ENCODE measurements around the gene GJD3. TPM values are rescaled to one million over a fixed set of nuclear protein-coding genes. Genes with fewer than 3 reads are reported as not detected.
A peak's percentile ranks its signal among the peaks of the same experiment; 100 is the strongest.

The GJD3 gene
- total RNA-seq, 6 donors from 2014 or later: 1.7 to 8.4 (median 4.5) TPM; not detected in 2

DNA sequence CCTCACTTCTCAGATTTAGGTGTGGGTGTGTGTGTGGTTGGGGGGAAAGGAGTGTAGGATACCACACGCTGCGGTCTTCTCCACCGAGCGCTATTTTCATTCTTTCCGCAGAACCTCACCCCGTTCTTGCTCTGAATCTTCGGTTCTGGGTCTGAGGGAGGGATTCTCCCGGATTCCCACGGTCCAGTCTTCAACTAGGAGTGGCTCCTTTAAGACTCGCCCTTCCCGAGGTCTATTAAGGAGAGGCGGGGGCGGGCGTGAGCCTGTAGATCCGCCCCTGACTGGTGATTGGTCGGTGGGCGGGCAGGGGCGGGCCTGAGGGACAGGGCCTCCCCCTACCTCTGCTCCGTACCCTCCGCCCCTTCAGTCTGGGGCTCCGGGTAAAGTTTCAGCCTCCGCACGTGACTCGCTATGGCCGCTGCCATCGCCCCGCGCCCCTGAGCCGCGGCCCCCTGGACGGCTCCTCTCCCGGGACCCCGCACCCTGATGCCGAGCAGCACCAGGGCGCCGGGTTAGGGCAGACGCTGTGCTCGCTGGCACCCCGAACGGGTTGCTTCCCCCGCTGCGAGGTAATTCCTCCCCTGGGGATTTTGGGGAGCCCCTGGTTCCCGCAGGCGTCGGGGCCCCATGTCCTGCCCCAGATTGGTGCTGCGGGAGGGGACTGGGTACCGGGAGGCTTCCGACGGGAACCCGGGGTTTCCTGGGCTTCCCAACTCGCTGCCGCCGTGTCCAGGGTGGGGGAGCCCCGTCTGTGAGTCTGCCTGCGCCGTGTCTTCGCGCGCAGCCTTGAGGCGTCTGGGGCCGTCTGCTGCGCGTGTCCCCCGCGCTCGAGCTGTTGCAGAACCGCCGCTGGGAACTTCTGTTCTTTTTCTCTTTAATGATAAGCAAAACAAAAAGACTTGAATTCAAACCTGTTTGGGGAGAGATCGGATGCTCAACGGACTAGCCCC lies 46.4 kb downstream of the GJD3 start:
- DNase-seq (peak; percentile 98 to 99), ATAC-seq (ENCODE audit: low FRiP score in 2 of 2) (peak; percentile 92 to 95)
- Histone ChIP-seq H3K36me3 (no peaks in the 10 kb centered on the region), H3K9me3 (no peaks in the 10 kb centered on the region), H3K4me3 (peak overlapping the region; percentile 82 to 98 (median 88)), H3K27me3 (no peaks in the 10 kb centered on the region), H3K4me1 (peaks cover 88 to 96% (median 90%) of the 10 kb centered on the region in 4 donors), H3K27ac (peak overlapping the region; percentile 93 to 96 (median 96))
- 1% methylated on average over 14 to 55 of the region's 70 CpGs for WGBS, 2 donors
- TF ChIP-seq, protein P1, sequence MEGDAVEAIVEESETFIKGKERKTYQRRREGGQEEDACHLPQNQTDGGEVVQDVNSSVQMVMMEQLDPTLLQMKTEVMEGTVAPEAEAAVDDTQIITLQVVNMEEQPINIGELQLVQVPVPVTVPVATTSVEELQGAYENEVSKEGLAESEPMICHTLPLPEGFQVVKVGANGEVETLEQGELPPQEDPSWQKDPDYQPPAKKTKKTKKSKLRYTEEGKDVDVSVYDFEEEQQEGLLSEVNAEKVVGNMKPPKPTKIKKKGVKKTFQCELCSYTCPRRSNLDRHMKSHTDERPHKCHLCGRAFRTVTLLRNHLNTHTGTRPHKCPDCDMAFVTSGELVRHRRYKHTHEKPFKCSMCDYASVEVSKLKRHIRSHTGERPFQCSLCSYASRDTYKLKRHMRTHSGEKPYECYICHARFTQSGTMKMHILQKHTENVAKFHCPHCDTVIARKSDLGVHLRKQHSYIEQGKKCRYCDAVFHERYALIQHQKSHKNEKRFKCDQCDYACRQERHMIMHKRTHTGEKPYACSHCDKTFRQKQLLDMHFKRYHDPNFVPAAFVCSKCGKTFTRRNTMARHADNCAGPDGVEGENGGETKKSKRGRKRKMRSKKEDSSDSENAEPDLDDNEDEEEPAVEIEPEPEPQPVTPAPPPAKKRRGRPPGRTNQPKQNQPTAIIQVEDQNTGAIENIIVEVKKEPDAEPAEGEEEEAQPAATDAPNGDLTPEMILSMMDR (IDR thresholded peaks at IDR 0.05): no peak
- TF ChIP-seq POLR2AphosphoS5 (IDR thresholded peaks at IDR 0.05): peak; percentile 76 to 88
- TF ChIP-seq EP300 (IDR thresholded peaks at IDR 0.05): no peak
- peak in 3 of 4 donors; percentile 62 to 88 (median 67) for TF ChIP-seq POLR2A (IDR thresholded peaks at IDR 0.05)

DNA sequence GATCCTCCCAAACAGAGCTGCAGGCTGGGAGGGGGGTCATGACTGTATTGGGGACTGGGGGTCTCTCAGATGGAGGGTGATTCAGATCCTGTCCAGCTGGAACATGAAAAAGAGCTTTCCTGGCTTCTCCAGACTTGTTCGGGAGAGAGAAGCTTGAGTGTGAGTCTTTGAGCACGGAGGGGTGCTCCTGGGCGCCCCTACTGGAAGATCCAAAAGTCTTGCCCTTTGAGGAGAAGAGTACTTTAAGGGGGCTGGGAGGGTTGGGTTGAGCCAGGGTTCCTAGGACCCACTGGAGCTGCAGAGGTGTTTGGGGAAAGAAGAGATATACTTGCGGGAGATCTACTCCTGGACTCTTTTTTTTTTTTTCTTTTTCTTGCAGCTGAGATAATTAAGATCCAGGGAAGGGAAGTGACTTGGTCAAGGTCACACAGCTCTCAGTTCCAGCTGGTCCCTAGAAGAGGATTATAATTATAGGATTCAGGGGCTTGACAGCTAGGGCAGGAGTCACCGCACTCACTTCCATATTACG lies 47.1 kb downstream of the GJD3 start:
- Histone ChIP-seq H3K4me1 (peaks cover 88 to 96% (median 90%) of the 10 kb centered on the region in 4 donors), H3K4me3 (peak overlapping the region; percentile 19 to 92 (median 82)), H3K27me3 (no peaks in the 10 kb centered on the region), H3K27ac (peak overlapping the region; percentile 93 to 96 (median 96)), H3K36me3 (no peaks in the 10 kb centered on the region), H3K9me3 (no peaks in the 10 kb centered on the region)
- 3 to 4% methylated on average over 6 of the region's 6 CpGs for whole genome bisulfite sequencing, 2 donors
- ATAC-seq (ENCODE audit: low FRiP score in 2 of 2) (peak; percentile 8 to 62), DNase-seq (peak in 1 of 2 donors; percentile 59)
- no peak for TF ChIP-seq POLR2AphosphoS5 (IDR thresholded peaks at IDR 0.05)
- TF ChIP-seq, protein P1 (IDR thresholded peaks at IDR 0.05): peak in 5 of 6 experiments; percentile 19 to 73 (median 32)

DNA sequence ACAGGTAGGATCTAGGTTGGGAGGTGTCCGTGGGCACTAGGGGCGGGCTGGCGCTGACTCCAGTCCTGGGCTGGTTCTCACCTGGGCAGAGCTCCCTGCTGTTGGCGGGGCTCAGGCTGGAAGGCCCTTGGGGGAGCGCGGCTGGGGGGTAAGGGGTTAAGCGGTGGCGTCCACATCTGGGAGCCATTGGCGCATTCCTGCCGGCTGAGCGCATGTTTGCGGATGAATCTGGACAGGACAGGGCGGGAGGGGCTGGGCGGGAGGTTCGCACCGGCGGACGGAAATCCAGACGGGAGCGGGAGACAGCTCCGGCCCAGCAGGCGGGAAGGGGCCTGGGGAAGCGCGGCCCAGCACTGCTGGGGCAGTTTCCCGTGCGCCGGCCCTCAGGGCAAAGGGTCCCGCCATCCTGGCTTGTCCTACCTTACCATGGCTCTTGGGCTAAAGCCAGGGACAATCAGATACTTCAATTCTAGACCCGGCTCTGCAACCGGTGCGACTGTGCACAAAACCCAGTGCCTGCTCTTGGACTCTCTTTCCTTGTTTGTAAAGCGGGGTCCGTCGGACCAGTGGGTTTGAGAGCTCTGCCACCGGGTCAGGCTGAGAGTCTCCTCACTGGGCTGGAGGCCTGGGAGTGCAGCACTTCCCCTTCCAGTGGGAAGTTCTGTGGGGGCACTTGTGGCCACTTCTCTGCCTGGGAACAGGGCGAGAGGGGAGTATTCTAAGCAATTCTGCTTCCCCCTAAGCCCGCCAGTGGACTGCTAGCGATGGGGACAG lies 47.8 kb downstream of the GJD3 start:
- Histone ChIP-seq H3K27me3 (no peaks in the 10 kb centered on the region), H3K4me1 (peaks cover 88 to 96% (median 90%) of the 10 kb centered on the region in 4 donors), H3K9me3 (no peaks in the 10 kb centered on the region), H3K4me3 (peak overlapping the region in 3 of 4 donors; percentile 15 to 92 (median 82)), H3K36me3 (no peaks in the 10 kb centered on the region), H3K27ac (peak overlapping the region; percentile 93 to 96 (median 96))
- ATAC-seq (ENCODE audit: low FRiP score in 2 of 2) (peak; percentile 0 to 48), DNase-seq (peak; percentile 61 to 87)
- WGBS, 2 donors: 40 to 52% methylated on average over 22 to 38 of the region's 38 CpGs
- TF ChIP-seq, protein P1 (IDR thresholded peaks at IDR 0.05): no peak
- peak; percentile 50 to 61 for TF ChIP-seq POLR2AphosphoS5 (IDR thresholded peaks at IDR 0.05)
- TF ChIP-seq POLR2A (IDR thresholded peaks at IDR 0.05): peak in 1 of 4 donors; percentile 38

DNA sequence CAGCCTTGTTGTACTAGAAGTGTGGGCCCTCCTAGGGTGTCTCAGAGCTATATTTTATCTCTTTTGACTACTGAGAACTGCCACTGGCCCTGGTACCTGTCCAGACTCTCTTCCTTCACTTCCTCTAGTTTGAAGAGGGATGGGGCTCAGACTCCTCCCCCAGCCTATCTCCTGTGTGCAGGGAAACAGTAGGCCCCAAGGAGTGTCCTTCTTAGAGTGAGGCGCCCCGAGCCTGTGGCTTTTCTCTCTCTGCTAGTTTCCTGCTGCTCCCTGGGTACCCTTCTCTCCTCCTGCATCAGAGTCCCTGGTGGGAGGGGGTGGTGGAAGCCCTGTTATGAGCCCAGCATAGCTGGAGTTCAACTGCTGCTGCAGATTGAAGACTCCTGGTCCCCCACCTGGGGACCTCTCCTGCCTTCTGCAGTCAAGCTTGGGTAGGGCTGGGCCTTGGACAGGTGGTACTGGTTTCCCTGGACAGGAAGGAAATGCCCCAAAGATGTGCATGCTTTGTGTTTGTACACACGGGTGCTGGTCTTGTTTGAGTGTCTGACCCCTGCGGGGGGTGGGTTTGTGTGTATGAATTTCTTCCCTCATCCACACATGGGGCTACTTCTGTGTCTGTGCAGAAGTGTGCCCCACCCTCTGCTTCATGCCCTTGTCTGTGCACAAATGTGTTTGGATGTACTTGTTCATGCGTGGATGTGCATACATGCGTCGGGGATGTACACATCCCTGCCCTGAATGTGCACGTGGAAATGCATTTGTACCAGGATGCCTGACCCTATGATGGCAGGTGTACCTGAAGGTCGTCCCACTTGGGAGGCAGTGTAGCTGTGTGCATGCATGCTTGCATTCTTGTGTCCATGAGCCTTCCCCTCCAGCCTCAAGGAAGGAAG lies 48.6 kb downstream of the GJD3 start:
- WGBS, 2 donors: 45 to 54% methylated on average over 4 to 9 of the region's 9 CpGs
- ATAC-seq (ENCODE audit: low FRiP score in 2 of 2): no peak
- peak overlapping the region; percentile 93 to 96 (median 96) for H3K27ac ChIP-seq
- DNase-seq: no peak
- TF ChIP-seq, protein P1 (IDR thresholded peaks at IDR 0.05): no peak
- no peak for TF ChIP-seq POLR2AphosphoS5 (IDR thresholded peaks at IDR 0.05)
- H3K4me1 ChIP-seq: peaks cover 88 to 96% (median 90%) of the 10 kb centered on the region in 4 donors
- no peaks in the 10 kb centered on the region for H3K36me3 ChIP-seq
- H3K27me3 ChIP-seq: no peaks in the 10 kb centered on the region
- H3K4me3 ChIP-seq: peak overlapping the region in 1 of 4 donors; percentile 82
- H3K9me3 ChIP-seq: no peaks in the 10 kb centered on the region
